OCI-M1 (cell line): ENCODE measurements around the gene TRDN.
"Not testable (repeated sequence)": the region's sequence is repeated elsewhere in the genome, so short reads cannot be mapped to it uniquely, and the experiment has no call there.

ENCODE experiments used
- DNase-seq: peaks from one replicate; lab custom pipeline; 2025; lab: John Stamatoyannopoulos, UW

TRDN gene

DNA sequence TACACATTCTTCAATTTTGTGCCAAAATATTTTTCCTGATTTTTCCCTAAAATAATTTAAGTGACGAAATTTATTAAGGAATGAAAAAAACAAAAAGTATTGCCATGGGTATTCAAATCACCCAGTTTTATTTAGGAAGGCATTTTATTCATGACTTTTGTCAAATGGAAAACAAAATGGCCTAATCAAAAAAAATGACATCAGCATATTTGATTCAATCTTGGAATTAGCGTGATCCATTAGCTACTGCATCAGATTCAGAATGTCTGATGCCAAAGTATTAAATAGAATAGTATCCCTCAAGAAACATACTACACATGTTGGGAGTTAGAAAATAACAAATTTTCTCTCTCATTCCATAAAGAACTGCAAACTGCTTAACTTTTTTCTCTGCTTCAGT is 129.2 kb downstream of the TRDN start:
- DNase-seq: no peak

DNA sequence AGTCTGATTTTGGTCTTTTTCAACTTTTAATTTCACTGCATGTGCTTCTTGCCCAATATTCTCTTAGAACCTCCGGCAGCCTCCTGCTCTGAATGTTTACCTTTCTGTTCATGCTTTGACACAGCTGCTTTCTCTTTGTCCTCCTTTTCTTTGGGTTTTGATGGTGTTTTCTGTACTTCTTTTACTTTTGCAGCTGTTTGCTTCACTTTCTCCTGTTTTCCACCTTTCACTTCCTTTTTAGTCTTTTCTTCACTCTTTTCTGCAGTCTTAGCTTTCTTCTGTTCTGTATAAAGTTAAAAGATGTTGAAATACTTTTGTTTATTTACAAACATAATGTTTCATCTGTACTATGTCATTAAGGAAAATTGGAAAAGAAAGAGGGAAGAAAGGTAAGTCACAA is 133.1 kb downstream of the TRDN start:
- DNase-seq: no peak

DNA sequence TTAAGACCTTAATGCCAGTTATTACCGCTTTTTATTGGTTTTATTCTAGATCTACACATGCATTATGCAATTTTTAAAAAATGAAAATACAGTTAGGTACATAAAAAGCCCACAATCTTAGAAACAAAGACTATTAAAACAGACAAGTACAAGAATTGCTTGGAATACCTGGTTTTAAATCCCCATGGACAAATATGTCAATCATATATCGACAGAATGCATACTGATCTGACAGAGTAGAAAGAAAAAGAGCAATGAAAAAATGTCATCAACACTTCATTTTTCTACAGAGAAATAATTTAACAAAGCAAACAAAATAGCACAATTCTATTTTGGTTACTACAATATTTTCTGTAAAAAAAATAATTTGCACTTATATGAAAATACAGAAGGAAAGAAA is 139.7 kb downstream of the TRDN start:
- no peak for DNase-seq

DNA sequence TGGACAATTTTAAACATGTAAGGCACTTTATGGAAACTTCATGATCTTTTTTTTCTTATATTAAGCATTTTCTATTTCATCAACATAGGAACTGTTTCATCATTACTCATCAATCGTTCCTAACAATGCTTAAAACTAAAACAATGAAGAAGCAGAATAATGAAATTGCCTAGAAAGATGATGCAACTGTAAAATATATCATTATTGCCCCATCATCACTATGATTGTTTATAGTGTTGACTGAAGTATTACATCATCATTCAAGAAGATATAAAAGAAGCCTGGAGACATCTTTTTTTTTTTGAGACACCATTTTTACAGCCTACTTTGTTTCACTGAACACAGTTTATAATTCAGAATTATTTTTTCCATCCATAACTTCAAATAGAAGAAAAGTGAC is 147.2 kb downstream of the TRDN start:
- DNase-seq: peak; percentile 74

DNA sequence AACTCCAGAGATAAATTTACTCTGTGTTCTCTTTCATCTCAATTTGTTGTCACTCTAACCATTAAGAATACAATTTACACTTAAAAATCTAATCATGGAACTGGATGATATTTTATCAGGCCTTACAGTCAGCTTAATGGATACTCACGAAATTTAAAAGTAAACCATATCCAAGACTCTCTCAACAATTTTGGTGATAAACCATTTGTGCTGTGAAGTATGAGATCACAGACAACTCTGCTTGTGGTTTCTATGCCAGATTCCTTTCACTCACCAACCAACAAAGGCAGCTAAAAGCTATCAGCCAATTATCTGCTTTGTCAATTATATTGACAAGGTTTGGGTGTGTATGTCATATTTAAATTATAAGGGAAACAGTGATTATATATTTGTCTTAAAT is 155.8 kb downstream of the TRDN start:
- no peak for DNase-seq

DNA sequence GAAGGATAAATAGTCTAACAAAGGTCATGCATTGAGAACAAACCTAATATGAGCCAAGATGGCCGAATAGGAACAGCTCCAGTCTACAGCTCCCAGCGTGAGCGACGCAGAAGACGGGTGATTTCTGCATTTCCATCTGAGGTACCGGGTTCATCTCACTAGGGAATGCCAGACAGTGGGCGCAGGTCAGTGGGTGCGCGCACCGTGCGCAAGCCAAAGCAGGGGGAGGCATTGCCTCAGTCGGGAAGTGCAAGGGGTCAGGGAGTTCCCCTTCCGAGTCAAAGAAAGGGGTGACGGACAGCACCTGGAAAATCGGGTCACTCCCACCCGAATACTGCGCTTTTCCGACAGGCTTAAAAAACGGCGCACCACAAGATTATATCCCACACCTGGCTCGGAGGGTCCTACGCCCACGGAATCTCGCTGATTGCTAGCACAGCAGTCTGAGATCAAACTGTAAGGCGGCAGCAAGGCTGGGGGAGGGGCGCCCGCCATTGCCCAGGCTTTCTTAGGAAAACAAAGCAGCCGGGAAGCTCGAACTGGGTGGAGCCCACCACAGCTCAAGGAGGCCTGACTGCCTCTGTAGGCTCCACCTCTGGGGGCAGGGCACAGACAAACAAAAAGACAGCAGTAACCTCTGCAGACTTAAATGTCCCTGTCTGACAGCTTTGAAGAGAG is 164.6 kb downstream of the TRDN start:
- not testable (repeated sequence) for DNase-seq

DNA sequence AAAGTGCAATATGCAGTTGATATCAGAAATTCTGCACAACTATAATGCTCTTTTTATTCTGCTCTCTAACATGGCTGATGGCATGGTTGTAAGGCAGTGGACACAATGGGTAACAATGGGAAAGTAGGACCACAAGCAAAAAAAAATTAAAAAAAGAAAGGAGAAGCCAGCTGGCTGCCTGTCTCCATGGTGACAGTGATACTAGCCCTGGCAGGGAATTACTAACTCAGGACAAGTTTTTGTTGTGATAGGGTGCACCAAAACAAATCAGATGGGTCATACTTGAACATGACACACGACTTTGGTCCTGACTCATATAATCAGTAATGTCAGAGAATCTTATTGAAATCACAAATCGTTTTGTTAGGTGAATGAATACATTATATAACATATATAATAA is 169.4 kb downstream of the TRDN start:
- DNase-seq: no peak

DNA sequence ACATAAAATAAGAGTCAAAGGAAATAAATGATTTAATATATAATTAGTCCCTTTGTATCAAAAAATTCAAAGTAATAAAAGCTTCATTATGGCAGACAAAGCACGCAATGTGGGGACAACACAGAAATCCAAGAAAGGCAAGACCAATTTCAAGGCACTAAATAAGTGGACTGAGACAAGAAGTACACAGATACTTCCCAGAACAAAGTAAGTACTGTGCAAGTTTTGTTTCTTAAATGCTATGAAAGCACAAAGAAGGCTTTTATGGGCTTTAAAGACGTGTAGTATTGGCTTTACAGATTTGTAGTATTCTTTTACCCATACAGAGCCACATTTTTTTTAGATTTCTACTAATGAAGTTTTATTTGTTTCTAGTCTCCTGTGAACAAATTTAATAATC is 174.6 kb downstream of the TRDN start:
- no peak for DNase-seq

DNA sequence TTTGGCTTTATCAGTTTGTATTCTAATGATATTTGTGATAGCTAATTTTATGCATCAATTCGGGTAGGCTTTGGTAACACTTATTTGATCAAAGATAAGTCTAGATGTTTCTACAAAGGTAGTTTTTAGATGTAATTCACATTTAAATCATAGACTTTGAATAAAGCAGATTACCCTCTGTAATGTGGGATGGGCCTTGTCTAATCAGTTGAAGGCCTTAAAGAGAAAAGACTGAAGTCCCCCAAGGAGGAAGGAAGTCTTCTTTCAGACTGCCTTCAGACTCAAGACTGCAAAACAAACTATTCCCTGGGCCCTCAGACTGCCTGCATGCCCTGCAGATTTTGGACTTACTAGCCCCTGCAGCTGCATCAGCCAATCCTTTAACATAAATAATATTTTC is 178.5 kb downstream of the TRDN start:
- DNase-seq: no peak

DNA sequence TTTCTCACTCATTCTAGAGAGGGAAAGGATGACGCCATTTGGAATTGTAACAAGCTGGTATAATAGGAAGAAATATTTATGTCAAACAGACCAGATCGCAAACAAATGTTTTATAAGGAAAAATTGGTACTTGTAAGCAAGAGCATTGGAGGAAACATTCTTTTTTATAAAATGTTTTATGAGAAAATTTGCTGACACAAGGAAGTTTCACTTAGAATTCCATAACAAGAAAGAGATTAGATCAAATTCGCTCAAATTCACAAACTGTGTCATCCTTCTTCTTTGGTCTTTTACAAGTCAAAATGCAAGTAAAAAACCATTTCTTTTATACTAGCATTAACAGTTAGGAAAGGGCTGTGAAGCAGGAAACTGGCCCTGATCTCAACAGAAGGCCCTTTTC is 179.9 kb downstream of the TRDN start:
- no peak for DNase-seq

DNA sequence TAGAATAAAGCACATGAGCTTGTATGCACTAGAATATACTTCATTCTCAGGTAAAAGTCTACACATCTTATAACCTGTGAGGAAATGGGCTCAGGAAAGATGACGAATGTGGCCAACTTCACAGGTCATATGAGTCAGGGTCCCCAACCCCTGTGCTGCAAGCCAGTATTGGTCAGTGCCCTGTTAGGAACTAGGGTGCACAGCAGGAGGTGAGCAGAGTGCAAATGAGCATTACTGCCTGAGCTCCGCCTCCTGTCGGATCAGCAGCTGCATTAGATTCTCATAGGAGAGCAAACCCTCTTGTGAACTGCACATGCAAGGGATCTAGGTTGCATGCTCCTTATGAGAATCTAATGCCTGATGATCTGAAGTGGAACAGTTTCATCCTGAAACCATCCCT is 182.3 kb downstream of the TRDN start:
- DNase-seq: no peak

DNA sequence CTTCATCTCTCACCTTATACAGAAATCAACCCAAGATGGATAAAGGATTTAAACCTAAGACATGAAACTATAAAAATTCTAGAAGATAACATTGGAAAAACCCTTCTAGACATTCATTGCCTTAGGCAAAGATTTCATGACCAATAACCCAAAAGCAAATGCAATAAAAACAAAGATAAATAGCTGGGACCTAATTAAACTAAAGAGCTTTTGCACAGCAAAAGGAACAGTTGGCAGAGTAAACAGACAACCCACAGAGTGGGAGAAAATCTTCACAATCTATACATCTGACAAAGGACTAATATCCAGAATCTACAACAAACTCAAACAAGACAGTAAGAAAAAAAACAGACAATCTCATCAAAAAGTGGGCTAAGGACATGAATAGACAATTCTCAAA is 183.7 kb downstream of the TRDN start:
- not testable (repeated sequence) for DNase-seq

DNA sequence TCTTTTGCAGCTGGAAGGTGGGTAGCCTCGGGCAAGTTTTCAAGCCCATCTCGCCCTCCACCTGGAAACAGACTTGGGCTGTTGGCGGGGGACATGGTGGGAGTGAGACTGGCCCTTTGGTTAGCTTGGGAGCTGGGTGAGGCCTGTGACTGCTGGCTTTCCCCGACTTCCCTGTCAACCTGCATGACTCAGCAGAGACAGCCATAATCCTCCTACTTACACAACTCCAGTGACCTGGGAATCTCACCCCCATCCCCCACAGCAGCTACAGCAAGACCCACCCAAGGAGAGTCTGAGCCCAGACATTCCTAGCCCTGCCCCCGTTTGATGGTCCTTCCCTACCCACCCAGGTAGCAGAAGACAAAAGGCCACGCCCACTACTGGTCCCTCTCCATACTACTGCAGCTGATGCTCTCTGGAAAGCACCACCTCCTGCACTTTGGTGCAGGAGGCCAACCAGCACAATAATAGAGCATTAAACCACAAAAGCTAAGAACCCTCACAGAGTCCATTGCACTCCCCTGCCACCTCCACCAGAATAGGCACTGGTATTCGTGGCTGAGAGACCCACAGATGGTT is 188.4 kb downstream of the TRDN start:
- no peak for DNase-seq

DNA sequence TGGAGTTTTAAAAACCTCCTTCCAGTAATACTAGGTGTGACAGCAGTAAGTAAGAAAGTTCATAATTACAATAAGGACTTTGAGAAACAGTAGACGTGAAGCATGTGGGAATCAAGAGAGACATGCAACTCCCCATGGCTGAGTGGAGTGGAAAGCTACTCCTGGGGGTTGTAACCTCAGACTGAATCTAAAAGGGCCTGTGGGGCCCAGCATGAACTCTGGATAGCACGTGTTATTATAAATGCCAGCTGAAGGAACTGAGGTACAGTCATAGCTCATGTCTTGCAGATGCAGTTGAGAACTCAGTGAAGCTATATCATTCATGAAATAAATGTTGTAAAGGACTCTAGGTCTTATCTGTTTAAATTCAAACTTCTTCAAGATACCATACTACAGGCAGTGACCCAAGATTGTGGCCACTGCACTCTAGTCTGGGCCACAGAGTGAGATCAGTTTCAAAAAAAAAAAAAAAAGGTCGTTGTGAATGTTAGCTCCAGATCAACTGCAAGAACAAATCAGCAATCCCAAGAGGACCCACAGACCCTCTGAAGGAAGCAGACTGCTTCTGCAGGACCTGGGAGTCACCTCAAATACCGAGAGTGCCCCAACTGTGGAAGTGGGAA is 189.3 kb downstream of the TRDN start:
- peak; percentile 34 for DNase-seq

DNA sequence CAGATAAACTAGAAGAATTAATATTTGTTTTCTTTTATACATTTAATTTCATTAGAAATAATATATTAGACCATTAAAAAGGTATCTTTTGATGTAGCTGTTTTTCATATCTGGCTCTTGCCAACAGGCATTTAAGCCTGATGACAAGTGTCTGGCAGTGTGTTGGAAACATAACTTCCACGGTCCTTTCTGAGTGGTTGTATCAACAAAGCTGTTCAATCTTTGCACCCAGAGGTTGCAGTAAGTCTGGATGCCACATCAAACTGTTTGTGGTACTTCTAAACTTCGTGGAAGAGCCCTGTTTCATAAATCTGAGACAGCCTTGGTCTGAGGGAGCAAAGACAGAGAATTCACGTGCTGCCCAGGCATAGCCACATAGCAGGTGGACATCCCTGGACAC is 197.4 kb downstream of the TRDN start:
- DNase-seq: no peak

DNA sequence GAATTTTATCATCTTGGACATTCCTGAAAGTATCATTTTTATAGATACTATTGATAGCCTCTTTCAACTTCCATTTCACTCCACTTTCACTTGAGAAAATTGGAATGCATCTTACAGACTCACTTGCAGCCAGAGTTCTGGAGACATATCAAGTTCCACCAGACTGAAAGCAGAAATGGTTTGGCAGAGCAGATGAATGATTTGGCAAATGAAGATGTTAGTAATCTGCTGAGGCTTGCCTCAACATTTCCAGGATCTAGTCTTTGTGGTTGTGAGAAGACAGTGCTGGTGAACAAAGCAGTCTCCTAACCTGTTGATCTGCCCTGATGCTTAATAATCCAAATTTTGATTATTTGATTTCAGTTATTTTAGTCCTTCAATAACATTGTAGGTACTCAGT is 202.6 kb downstream of the TRDN start:
- DNase-seq: peak; percentile 55

DNA sequence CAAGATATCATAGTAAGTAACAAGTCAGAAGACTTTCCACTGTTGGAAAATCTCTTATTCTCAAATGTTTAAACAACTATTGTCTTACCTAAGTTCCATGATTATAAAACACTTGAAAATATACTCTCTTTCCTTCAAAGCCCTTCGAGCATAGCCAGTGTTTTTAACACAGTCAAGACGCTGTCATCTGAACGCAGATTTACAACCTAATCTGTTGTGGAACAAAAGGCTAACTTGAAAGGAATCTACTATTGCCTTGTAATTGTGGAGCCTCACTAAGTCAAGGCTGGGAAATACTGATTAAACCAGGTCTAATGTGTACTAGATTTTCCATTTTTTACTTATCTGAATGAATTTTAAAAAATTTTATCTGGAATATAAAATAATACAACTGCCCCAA is 205.8 kb downstream of the TRDN start:
- no peak for DNase-seq

DNA sequence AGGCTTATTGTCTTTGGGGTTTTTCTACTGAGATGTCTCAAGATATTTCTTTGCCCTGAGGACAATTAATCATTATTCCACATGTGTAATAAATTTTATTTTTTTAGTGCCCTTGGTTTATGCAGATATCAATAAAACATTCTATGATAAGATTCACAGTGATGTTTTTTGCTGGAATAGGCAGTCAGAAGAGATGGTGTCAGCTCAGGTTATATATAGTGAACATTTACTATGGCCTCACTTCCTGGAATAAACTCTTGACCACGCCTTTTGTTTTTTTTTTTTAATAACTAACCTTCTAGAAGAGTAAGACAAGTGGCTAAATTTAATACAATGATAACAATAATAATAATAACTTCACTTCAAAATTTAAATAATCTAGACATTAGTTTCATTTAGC is 209.7 kb downstream of the TRDN start:
- no peak for DNase-seq

DNA sequence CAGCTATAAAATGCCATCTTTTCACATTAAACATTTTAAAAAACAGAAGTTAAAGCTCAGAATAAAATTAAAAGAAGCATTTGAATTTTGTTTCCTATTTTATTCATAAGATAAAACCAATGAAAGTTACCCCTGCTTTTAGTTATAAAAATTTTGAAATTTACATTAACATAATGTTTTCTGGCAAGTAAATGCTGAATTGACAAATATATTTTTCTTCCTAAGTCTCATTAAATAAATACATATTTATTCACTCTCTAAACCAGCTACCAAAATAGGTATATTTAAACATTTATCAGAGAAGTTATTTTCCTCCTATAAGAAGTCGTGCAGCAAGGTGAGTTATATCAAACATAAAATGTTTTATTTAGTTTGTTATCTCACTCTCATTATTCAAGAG is 213.6 kb downstream of the TRDN start:
- no peak for DNase-seq

DNA sequence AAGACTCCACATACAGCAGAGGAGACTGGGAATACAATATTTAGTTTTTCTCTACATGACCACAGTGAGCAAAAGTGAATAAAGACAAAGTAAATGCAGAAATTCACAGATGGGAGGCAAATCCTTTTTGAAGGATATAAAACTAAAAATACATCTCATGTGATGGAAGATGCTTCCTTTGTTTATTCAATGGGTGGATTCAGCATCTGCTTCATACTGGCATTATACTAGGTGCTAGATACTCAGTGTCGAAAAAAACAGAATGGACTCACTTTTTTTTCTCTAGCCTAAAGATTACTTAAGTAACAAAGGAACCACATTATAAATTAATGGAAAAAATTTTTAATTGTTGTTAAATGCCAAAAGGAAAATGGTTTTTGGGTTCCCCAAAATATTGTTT is 216.2 kb downstream of the TRDN start:
- DNase-seq: no peak

DNA sequence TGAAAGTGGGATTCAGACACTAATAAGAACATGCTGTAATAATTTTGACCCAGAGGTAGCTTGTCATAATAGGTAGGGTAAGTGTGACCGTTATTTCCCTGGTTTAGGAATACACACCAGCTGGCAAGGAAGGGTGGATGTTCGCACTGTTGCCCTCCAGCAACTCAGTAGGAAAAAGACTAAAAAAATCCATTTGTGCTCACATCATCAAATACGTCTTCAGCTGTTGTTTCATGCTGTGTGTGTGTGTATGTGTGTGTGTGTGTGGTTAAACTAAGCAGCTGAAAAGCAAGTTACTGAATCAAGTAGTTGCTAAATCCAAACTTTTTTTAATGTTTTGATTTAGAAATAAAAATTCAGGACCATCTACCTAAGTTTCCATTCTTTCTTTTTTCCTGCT is 218.7 kb downstream of the TRDN start:
- DNase-seq: no peak

DNA sequence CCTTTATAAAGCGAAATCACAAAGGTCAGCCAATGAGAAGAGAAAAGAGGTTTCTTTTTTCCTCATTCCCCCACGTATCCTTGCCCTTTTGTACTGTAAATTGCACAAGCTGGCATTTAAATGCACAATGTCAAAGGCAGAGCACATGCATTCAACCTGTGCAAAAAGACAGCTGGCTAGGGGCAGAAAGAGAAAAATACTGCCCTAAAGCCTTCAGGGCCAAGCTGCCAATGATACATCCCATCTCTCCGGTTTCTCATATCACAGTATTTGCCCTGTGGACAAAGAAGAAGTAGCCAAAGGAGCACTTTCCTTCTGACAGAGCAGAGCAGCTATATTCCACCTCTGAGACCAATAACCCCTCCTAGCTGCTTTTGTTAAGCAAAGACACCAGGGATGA is 219.2 kb downstream of the TRDN start:
- no peak for DNase-seq

DNA sequence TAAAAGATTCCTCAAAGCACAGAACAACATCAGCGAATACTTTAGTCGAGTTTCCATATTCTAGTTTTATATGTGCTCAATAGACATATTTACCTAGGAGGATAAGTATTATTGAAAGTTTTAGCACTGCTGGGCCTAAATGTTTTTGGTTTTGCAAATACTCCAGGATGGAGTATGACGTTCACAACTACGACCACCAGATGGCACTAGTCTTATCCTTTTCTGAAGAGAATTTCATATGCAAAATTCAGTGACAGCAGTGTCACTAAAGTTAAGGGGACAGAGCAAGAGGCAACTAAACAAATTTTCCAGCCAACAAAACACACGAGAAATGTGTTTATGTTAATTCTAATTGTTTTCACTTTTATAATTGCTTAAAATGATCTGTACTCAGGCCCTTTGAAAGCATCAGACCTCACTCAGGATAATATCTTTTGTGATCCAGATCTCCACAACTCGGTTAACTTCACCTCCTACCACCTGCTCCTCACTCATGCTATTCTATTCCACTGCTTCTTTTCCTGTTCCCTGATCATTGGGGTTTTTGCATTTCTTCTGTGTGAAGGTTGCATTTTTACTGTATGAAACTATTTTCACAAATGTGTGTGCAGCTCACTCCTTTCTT is 220.8 kb downstream of the TRDN start:
- DNase-seq: peak; percentile 87
